Mesendoderm (in vitro differentiated cells): ENCODE results near the gene ITGAV.

Source experiments
- DNase-seq: peaks from one replicate; pipeline ENCODE4 v3.0.0; 2013
- H2AK5ac ChIP-seq: 2 replicates; pipeline ENCODE4 v1.6.1; 2013; ENCODE audit warnings: low read length, inconsistent platforms
- H2BK120ac ChIP-seq: 2 replicates; pipeline ENCODE4 v1.6.1; 2013; ENCODE audit warnings: low read depth, mild to moderate bottlenecking, low read length, moderate library complexity, mixed read lengths
- H2BK15ac ChIP-seq: replicated peaks from 2 replicates; pipeline ENCODE4 v1.6.1; 2013; ENCODE audit warnings: low read depth, mild to moderate bottlenecking, moderate library complexity
- H2BK5ac ChIP-seq: 2 replicates; pipeline ENCODE4 v1.6.1; 2013; ENCODE audit warnings: low read length, inconsistent platforms
- H3K18ac ChIP-seq: 2 replicates; pipeline ENCODE4 v1.6.1; 2013; ENCODE audit warnings: mild to moderate bottlenecking, low read length, mixed read lengths
- H3K23ac ChIP-seq: one replicate; pipeline ENCODE4 v1.6.1; 2013; ENCODE audit warnings: low read length
- H3K27ac ChIP-seq: 2 replicates; pipeline ENCODE4 v1.5.1; 2013; ENCODE audit warnings: low read depth, mild to moderate bottlenecking, inconsistent platforms, low read length, moderate library complexity
- H3K27me3 ChIP-seq: 2 replicates; pipeline ENCODE4 v1.6.1; 2013; ENCODE audit warnings: low read length, control low read depth, mild to moderate bottlenecking, inconsistent platforms; ENCODE audit not compliant: insufficient read depth, poor library complexity
- H3K36me3 ChIP-seq: 2 replicates; pipeline ENCODE4 v1.6.1; 2013; ENCODE audit warnings: low read length, inconsistent platforms; ENCODE audit not compliant: control insufficient read depth, insufficient read depth
- H3K4ac ChIP-seq: one replicate; pipeline ENCODE4 v1.6.1; 2013; ENCODE audit warnings: low read depth, mild to moderate bottlenecking, low read length, moderate library complexity
- H3K4me1 ChIP-seq: 2 replicates; pipeline ENCODE4 v1.6.1; 2013; ENCODE audit warnings: low read depth, low read length, inconsistent platforms; ENCODE audit not compliant: control insufficient read depth
- H3K4me2 ChIP-seq: 2 replicates; pipeline ENCODE4 v1.6.1; 2013; ENCODE audit warnings: low read length
- H3K4me3 ChIP-seq: 2 replicates; pipeline ENCODE4 v1.5.1; 2013; ENCODE audit warnings: mild to moderate bottlenecking, low read length
- H3K56ac ChIP-seq: one replicate; pipeline ENCODE4 v1.6.1; 2013; ENCODE audit warnings: low read length
- H3K79me1 ChIP-seq: 2 replicates; pipeline ENCODE4 v1.6.1; 2013; ENCODE audit warnings: low read length, inconsistent platforms
- H3K79me2 ChIP-seq: 2 replicates; pipeline ENCODE4 v1.6.1; 2013; ENCODE audit warnings: mild to moderate bottlenecking, low read length; ENCODE audit not compliant: control insufficient read depth, insufficient read depth
- H3K9ac ChIP-seq: 2 replicates; pipeline ENCODE4 v1.6.1; 2013; ENCODE audit warnings: low read length, inconsistent platforms
- H4K5ac ChIP-seq: one replicate; pipeline ENCODE4 v1.6.1; 2013; ENCODE audit warnings: low read length
- H4K8ac ChIP-seq: one replicate; pipeline ENCODE4 v1.6.1; 2013; ENCODE audit warnings: low read depth, mild to moderate bottlenecking, control low read depth, low read length, moderate library complexity
- WGBS: extraction: QIAGEN DNeasy Blood & Tissue Kit; methylation state at CpG from one replicate; pipeline ENCODE4 v1.1.7; 2013; ENCODE audit warnings: low lambda C conversion rate, missing lambda C conversion rate; ENCODE audit not compliant: insufficient coverage; ENCODE audit errors: extremely low coverage; 5-methylcytosine and 5-hydroxymethylcytosine counted together

Gene ITGAV

GRCh38 chr2:186702501-186702900 lies 112.6 kb downstream of the ITGAV start:
- Histone ChIP-seq H2AK5ac (no peak overlapping the region), H2BK120ac (no peak overlapping the region), H3K4ac (no peak overlapping the region), H3K18ac (no peak overlapping the region), H3K4me1 (no peaks in the 10 kb centered on the region), H3K79me2 (no peaks in the 10 kb centered on the region), H2BK5ac (no peak overlapping the region), H3K56ac (no peak overlapping the region), H4K5ac (no peak overlapping the region), H3K27ac (no peak overlapping the region), H3K9ac (no peak overlapping the region), H3K4me2 (no peak overlapping the region), H3K36me3 (no peaks in the 10 kb centered on the region), H3K23ac (no peak overlapping the region), H4K8ac (no peak overlapping the region), H3K27me3 (no peaks in the 10 kb centered on the region), H3K79me1 (no peaks in the 10 kb centered on the region), H3K4me3 (no peak overlapping the region), H2BK15ac (no peak overlapping the region)
- no peak for DNase-seq
- no CpG with 5 or more reads among the region's 2 CpGs for WGBS

GRCh38 chr2:186704897-186705296 lies 115.0 kb downstream of the ITGAV start:
- no peak overlapping the region for H3K4ac ChIP-seq
- H2BK5ac ChIP-seq: no peak overlapping the region
- H3K9ac ChIP-seq: no peak overlapping the region
- no peaks in the 10 kb centered on the region for H3K4me1 ChIP-seq
- H3K36me3 ChIP-seq: no peaks in the 10 kb centered on the region
- H3K27me3 ChIP-seq: no peaks in the 10 kb centered on the region
- no peak overlapping the region for H4K8ac ChIP-seq
- no peak overlapping the region for H2AK5ac ChIP-seq
- no peak overlapping the region for H2BK15ac ChIP-seq
- H3K23ac ChIP-seq: no peak overlapping the region
- WGBS: no CpG with 5 or more reads among the region's 3 CpGs
- no peak overlapping the region for H3K4me3 ChIP-seq
- H3K79me1 ChIP-seq: no peaks in the 10 kb centered on the region
- no peak overlapping the region for H4K5ac ChIP-seq
- H2BK120ac ChIP-seq: no peak overlapping the region
- H3K56ac ChIP-seq: no peak overlapping the region
- no peak overlapping the region for H3K4me2 ChIP-seq
- DNase-seq: no peak
- H3K79me2 ChIP-seq: no peaks in the 10 kb centered on the region
- H3K27ac ChIP-seq: no peak overlapping the region
- H3K18ac ChIP-seq: no peak overlapping the region

- no peaks in the 10 kb centered on the region for H3K79me1 ChIP-seq
- H3K4me2 ChIP-seq: no peak overlapping the region
- no peaks in the 10 kb centered on the region for H3K36me3 ChIP-seq
- H3K4me3 ChIP-seq: no peak overlapping the region
- no peak overlapping the region for H3K23ac ChIP-seq
- no peak overlapping the region for H4K5ac ChIP-seq
- no peak overlapping the region for H3K4ac ChIP-seq
- H3K27me3 ChIP-seq: no peaks in the 10 kb centered on the region
- H3K27ac ChIP-seq: no peak overlapping the region
- no peak for DNase-seq
- no CpG with 5 or more reads among the region's 6 CpGs for WGBS
- H2BK5ac ChIP-seq: no peak overlapping the region
- no peak overlapping the region for H3K9ac ChIP-seq
- no peak overlapping the region for H4K8ac ChIP-seq
- H2BK120ac ChIP-seq: no peak overlapping the region
- no peaks in the 10 kb centered on the region for H3K4me1 ChIP-seq
- H3K56ac ChIP-seq: no peak overlapping the region
- no peak overlapping the region for H2AK5ac ChIP-seq
- H2BK15ac ChIP-seq: no peak overlapping the region
- H3K18ac ChIP-seq: no peak overlapping the region
- no peaks in the 10 kb centered on the region for H3K79me2 ChIP-seq
Observed at GRCh38 chr2:186709529-186710450, 119.9 kb downstream of the ITGAV start.

GRCh38 chr2:186713691-186714090 lies 123.8 kb downstream of the ITGAV start:
- WGBS: no CpG with 5 or more reads among the region's 1 CpG
- Histone ChIP-seq H3K79me1 (no peaks in the 10 kb centered on the region), H2AK5ac (no peak overlapping the region), H3K4ac (no peak overlapping the region), H3K56ac (no peak overlapping the region), H3K79me2 (no peaks in the 10 kb centered on the region), H4K8ac (no peak overlapping the region), H3K4me2 (no peak overlapping the region), H3K18ac (no peak overlapping the region), H3K27me3 (no peaks in the 10 kb centered on the region), H2BK120ac (no peak overlapping the region), H3K4me1 (no peaks in the 10 kb centered on the region), H3K27ac (no peak overlapping the region), H4K5ac (no peak overlapping the region), H2BK5ac (no peak overlapping the region), H3K9ac (no peak overlapping the region), H2BK15ac (no peak overlapping the region), H3K23ac (no peak overlapping the region), H3K4me3 (no peak overlapping the region), H3K36me3 (no peaks in the 10 kb centered on the region)
- no peak for DNase-seq

- Histone ChIP-seq H3K4me2 (no peak overlapping the region), H3K4me3 (no peak overlapping the region), H3K27ac (no peak overlapping the region), H2AK5ac (no peak overlapping the region), H3K9ac (no peak overlapping the region), H3K23ac (no peak overlapping the region), H3K4ac (no peak overlapping the region), H3K27me3 (no peaks in the 10 kb centered on the region), H3K56ac (no peak overlapping the region), H3K18ac (no peak overlapping the region), H3K79me1 (no peaks in the 10 kb centered on the region), H3K4me1 (no peaks in the 10 kb centered on the region), H3K36me3 (no peaks in the 10 kb centered on the region), H2BK15ac (no peak overlapping the region), H2BK5ac (no peak overlapping the region), H4K5ac (no peak overlapping the region), H2BK120ac (no peak overlapping the region), H4K8ac (no peak overlapping the region), H3K79me2 (no peaks in the 10 kb centered on the region)
- no peak for DNase-seq
- no CpG with 5 or more reads among the region's 2 CpGs for WGBS
Observed at GRCh38 chr2:186714611-186715010, 124.8 kb downstream of the ITGAV start.

GRCh38 chr2:186716004-186716403 lies 126.1 kb downstream of the ITGAV start:
- no peaks in the 10 kb centered on the region for H3K79me2 ChIP-seq
- H2AK5ac ChIP-seq: no peak overlapping the region
- H3K4me2 ChIP-seq: no peak overlapping the region
- no CpG with 5 or more reads among the region's 1 CpG for WGBS
- no peak overlapping the region for H2BK5ac ChIP-seq
- no peak overlapping the region for H4K5ac ChIP-seq
- no peak overlapping the region for H3K23ac ChIP-seq
- no peak overlapping the region for H3K27ac ChIP-seq
- DNase-seq: no peak
- H4K8ac ChIP-seq: no peak overlapping the region
- no peak overlapping the region for H3K4me3 ChIP-seq
- H3K36me3 ChIP-seq: no peaks in the 10 kb centered on the region
- no peaks in the 10 kb centered on the region for H3K4me1 ChIP-seq
- no peak overlapping the region for H2BK15ac ChIP-seq
- no peak overlapping the region for H3K18ac ChIP-seq
- no peaks in the 10 kb centered on the region for H3K27me3 ChIP-seq
- no peaks in the 10 kb centered on the region for H3K79me1 ChIP-seq
- H3K4ac ChIP-seq: no peak overlapping the region
- H3K56ac ChIP-seq: no peak overlapping the region
- no peak overlapping the region for H2BK120ac ChIP-seq
- no peak overlapping the region for H3K9ac ChIP-seq
